Amniotic epithelial cell (primary cell): ENCODE measurements around the gene EXOC4.

ENCODE experiments used
- DNase-seq: peaks from one replicate; pipeline ENCODE4 v3.0.0-alpha.2; 2010; ENCODE audit warnings: low read depth

EXOC4 gene

GRCh38 chr7:133428876-133429275, 176.0 kb downstream of the EXOC4 start:
- no peak for DNase-seq

- peak; percentile 56 for DNase-seq
These were observed 176.5 kb downstream of the EXOC4 start for GRCh38 chr7:133429371-133429770.

GRCh38 chr7:133431134-133431724, 178.4 kb downstream of the EXOC4 start:
- no peak for DNase-seq

GRCh38 chr7:133433165-133433812, 180.4 kb downstream of the EXOC4 start:
- no peak for DNase-seq

- DNase-seq: peak; percentile 20
These were observed 181.5 kb downstream of the EXOC4 start for GRCh38 chr7:133434246-133434865.

GRCh38 chr7:133436014-133436428, 183.1 kb downstream of the EXOC4 start:
- DNase-seq: peak; percentile 36

- no peak for DNase-seq
These were observed 184.7 kb downstream of the EXOC4 start for GRCh38 chr7:133437544-133437943.

GRCh38 chr7:133442818-133443217, 189.9 kb downstream of the EXOC4 start:
- DNase-seq: no peak

- DNase-seq: no peak
These were observed 192.7 kb downstream of the EXOC4 start for GRCh38 chr7:133445617-133446016.

- DNase-seq: no peak
These were observed 195.1 kb downstream of the EXOC4 start for GRCh38 chr7:133448012-133448411.

GRCh38 chr7:133452577-133452976, 199.7 kb downstream of the EXOC4 start:
- DNase-seq: no peak

GRCh38 chr7:133458688-133459087, 205.8 kb downstream of the EXOC4 start:
- no peak for DNase-seq

GRCh38 chr7:133461421-133461820, 208.5 kb downstream of the EXOC4 start:
- no peak for DNase-seq

- no peak for DNase-seq
These were observed 222.8 kb downstream of the EXOC4 start for GRCh38 chr7:133475655-133476054.

- DNase-seq: no peak
These were observed 224.9 kb downstream of the EXOC4 start for GRCh38 chr7:133477791-133478190.

GRCh38 chr7:133478591-133479135, 225.8 kb downstream of the EXOC4 start:
- no peak for DNase-seq

- DNase-seq: no peak
These were observed 226.7 kb downstream of the EXOC4 start for GRCh38 chr7:133479456-133480065.

- DNase-seq: no peak
These were observed 228.0 kb downstream of the EXOC4 start for GRCh38 chr7:133480868-133481267.

GRCh38 chr7:133481676-133482075, 228.8 kb downstream of the EXOC4 start:
- peak; percentile 66 for DNase-seq

- no peak for DNase-seq
These were observed 229.7 kb downstream of the EXOC4 start for GRCh38 chr7:133482599-133482998.

- peak; percentile 5 for DNase-seq
These were observed 231.2 kb downstream of the EXOC4 start for GRCh38 chr7:133484086-133484485.

GRCh38 chr7:133489906-133490305, 237.0 kb downstream of the EXOC4 start:
- no peak for DNase-seq

GRCh38 chr7:133491201-133491691, 238.4 kb downstream of the EXOC4 start:
- DNase-seq: no peak
